Measurements from ENCODE around the gene PLXNA2. TPM values are rescaled to one million over a fixed set of nuclear protein-coding genes. Genes with fewer than 3 reads are reported as not detected.

Gene PLXNA2, protein sequence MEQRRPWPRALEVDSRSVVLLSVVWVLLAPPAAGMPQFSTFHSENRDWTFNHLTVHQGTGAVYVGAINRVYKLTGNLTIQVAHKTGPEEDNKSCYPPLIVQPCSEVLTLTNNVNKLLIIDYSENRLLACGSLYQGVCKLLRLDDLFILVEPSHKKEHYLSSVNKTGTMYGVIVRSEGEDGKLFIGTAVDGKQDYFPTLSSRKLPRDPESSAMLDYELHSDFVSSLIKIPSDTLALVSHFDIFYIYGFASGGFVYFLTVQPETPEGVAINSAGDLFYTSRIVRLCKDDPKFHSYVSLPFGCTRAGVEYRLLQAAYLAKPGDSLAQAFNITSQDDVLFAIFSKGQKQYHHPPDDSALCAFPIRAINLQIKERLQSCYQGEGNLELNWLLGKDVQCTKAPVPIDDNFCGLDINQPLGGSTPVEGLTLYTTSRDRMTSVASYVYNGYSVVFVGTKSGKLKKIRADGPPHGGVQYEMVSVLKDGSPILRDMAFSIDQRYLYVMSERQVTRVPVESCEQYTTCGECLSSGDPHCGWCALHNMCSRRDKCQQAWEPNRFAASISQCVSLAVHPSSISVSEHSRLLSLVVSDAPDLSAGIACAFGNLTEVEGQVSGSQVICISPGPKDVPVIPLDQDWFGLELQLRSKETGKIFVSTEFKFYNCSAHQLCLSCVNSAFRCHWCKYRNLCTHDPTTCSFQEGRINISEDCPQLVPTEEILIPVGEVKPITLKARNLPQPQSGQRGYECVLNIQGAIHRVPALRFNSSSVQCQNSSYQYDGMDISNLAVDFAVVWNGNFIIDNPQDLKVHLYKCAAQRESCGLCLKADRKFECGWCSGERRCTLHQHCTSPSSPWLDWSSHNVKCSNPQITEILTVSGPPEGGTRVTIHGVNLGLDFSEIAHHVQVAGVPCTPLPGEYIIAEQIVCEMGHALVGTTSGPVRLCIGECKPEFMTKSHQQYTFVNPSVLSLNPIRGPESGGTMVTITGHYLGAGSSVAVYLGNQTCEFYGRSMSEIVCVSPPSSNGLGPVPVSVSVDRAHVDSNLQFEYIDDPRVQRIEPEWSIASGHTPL (N-terminal part only)
- total RNA-seq: 43.6 TPM

DNA sequence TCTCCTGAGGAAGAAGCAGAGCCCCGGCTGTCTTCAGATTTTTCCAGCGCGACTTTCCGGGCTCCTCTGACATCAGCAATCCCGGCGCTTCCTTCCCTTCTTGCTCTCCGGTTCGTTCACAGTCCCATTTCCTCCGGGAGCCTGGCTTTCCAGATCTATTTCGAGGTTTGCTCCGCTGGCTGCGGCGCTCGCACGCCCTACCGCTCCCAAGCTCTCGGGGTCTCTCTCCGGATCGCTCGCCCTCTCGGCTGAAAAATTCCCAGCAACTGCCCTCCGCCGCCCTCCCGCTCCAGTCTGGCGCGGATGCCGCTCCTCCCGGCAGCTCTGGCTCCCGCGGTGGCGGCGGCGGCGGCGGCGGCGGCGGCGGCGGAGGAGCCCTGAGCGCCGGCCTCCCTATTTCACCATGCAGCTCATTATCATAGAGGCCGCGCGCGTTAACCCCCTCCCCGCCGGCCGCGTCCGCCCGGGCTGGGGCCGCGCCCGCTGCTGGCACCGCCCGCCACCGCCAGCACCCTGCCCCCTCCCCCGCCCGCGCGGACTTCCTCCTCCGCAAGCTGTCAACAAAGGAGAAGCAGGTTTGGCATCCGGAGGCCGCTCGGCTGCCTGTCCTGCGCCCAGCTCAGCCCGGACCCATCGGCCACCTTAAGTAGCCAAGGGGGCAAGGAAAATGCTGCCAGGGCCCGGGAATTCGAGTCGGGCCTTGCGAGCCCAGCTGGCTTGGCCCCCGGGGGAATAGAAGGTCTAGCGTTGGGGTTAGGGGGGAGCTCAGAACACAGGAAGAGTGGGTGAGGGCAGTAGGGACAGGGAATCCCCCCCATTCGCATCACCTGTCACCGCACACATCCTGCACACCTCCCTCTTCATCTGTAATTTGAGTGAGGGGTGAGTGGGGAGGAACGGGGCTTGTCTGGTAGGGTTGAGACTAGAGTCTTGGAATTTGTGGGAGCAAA, at the start of gene PLXNA2:
TSS of gene PLXNA2 (minus strand) at position 418 of the 950 bp plus-strand sequence. CDS start 26,462 bp downstream, outside the sequence.

